BLaER1 treated with 17β-estradiol and CSF1 and Interleukin-3, amounts not matched to agents 10 nM and 100 nM (cell line): Measurements from ENCODE around the gene CDK11B.
"Not testable (repeated sequence)": the region's sequence is repeated elsewhere in the genome, so short reads cannot be mapped to it uniquely, and the experiment has no call there.

ENCODE experiments used
- H3K27ac ChIP-seq, 11 experiments: shearing (Covaris generic); formaldehyde crosslinking; 2 replicates each; pipeline ENCODE4 v1.8.1; 2022
- H3K27me3 ChIP-seq, 11 experiments: shearing (Covaris generic); formaldehyde crosslinking; 2 replicates each; pipeline ENCODE4 v1.8.1; 2022
- H3K36me3 ChIP-seq, 11 experiments: shearing (Covaris generic); formaldehyde crosslinking; 2 replicates each; pipeline ENCODE4 v1.8.1; 2022
- H3K4me1 ChIP-seq, 10 experiments: shearing (Covaris generic); formaldehyde crosslinking; 2 replicates each; pipeline ENCODE4 v1.8.1; 2022
- H3K4me2 ChIP-seq, 11 experiments: shearing (Covaris generic); formaldehyde crosslinking; 2 replicates each; pipeline ENCODE4 v1.8.1; 2022
- H3K4me3 ChIP-seq, 10 experiments: shearing (Covaris generic); formaldehyde crosslinking; 2 replicates each; pipeline ENCODE4 v1.8.1; 2022
- H3K9ac ChIP-seq, 11 experiments: shearing (Covaris generic); formaldehyde crosslinking; 2 replicates each; pipeline ENCODE4 v1.8.1; 2022
- H3K9me3 ChIP-seq, 11 experiments: shearing (Covaris generic); formaldehyde crosslinking; replicated peaks in 1 of 11; 2 replicates each; pipeline ENCODE4 v1.8.1; 2022
- H4K20me1 ChIP-seq, 11 experiments: shearing (Covaris generic); formaldehyde crosslinking; 2 replicates each; pipeline ENCODE4 v1.8.1; 2022
- Cebpa-rat ChIP-seq, 11 experiments: shearing (Covaris generic); IDR thresholded peaks; 2 replicates each; pipeline ENCODE4 v1.8.1; 2022

The CDK11B gene

GRCh38 chr1:1671365-1672119, 12.7 kb upstream of the CDK11B start:
- no peak overlapping the region for H3K4me2 ChIP-seq
- H3K4me1 ChIP-seq = peaks cover 0 to 37% (median 15%) of the 10 kb centered on the region in 10 experiments; a peak in 15 of 20 replicates
- no peak for TF ChIP-seq Cebpa-rat (IDR thresholded peaks at IDR 0.05)
- peaks cover 41 to 66% (median 53%) of the 10 kb centered on the region in 11 experiments for H3K36me3 ChIP-seq
- no peak overlapping the region; a peak in 1 of 22 replicates for H3K9ac ChIP-seq
- H3K27ac ChIP-seq = no peak overlapping the region
- H3K27me3 ChIP-seq = no peaks in the 10 kb centered on the region
- no peak overlapping the region for H3K4me3 ChIP-seq
- no peaks in the 10 kb centered on the region for H3K9me3 ChIP-seq
- H4K20me1 ChIP-seq = peaks cover 0 to 15% (median 0%) of the 10 kb centered on the region in 11 experiments; a peak in 6 of 22 replicates

- Histone ChIP-seq H3K4me2 (no peak overlapping the region), H3K27ac (peak overlapping the region in 1 of 11 experiments; percentile 53; a peak in 1 of 22 replicates), H3K9me3 (no peaks in the 10 kb centered on the region), H4K20me1 (peaks cover 0 to 15% (median 0%) of the 10 kb centered on the region in 11 experiments; a peak in 6 of 22 replicates), H3K36me3 (peaks cover 48 to 73% (median 60%) of the 10 kb centered on the region in 11 experiments), H3K9ac (peak overlapping the region in 1 of 11 experiments; percentile 16; a peak in 2 of 22 replicates), H3K4me3 (no peak overlapping the region), H3K27me3 (no peaks in the 10 kb centered on the region), H3K4me1 (peaks cover 0 to 37% (median 15%) of the 10 kb centered on the region in 10 experiments; a peak in 15 of 20 replicates)
- TF ChIP-seq Cebpa-rat (IDR thresholded peaks at IDR 0.05) = no peak
Observed at GRCh38 chr1:1670866-1671265, 12.1 kb upstream of the CDK11B start.

DNA sequence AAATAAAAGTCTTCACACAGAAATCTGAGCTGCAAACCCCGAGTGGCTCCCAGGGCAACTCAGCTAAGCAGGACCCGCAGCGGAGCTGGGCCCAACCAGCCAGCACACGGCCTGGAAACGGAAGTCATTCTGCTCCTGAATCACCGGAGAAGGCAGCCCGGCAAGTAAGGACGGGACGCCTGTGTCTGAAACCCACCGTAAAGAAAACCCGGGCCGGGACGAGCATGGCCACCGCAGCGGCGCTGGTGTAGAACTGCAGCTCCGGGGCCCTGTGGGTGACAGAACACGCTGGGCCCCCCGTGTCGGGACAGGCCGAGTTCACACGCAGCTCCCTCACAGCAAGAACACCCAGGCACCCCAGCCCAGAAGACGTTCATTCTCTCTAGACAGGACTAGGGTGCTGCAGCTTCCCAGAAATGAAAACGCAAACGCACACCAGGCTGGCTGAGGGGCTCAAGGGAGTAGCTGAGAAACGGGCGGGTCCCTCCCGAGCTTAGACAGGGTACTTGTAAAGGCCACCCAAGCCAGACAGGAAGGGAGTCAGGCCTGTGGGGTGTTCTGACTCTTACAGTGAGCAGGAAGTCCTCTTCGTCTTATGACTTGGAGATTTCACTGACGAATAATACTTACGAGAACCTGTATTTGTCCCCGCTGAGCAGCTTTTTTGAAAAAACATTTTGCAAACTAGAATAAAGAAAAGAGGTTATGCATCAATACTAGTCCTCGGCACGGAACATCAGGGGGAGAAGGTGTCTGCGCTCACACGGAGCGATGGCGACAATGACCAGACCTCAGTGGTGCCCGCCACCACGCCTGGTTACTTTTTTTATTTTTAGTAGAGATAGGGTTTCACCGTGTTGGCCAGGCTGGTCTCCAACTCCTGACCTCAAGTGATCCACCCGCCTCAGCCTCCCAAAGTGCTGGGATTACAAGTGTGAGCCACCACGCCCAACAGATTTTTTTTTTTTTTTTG, 10.9 kb upstream of the CDK11B start:
- H3K36me3 ChIP-seq = peaks cover 59 to 84% (median 71%) of the 10 kb centered on the region in 11 experiments
- H3K27me3 ChIP-seq = no peaks in the 10 kb centered on the region
- H3K9me3 ChIP-seq = no peaks in the 10 kb centered on the region
- no peak overlapping the region for H3K4me3 ChIP-seq
- H3K4me2 ChIP-seq = peak overlapping the region in 2 of 11 experiments; percentile 2 to 4; a peak in 2 of 22 replicates
- H4K20me1 ChIP-seq = peaks cover 0 to 20% (median 0%) of the 10 kb centered on the region in 11 experiments; a peak in 6 of 22 replicates
- peak overlapping the region in 4 of 11 experiments; percentile 1 to 31 (median 24); a peak in 4 of 22 replicates for H3K9ac ChIP-seq
- peaks cover 0 to 34% (median 12%) of the 10 kb centered on the region in 10 experiments; a peak in 15 of 20 replicates for H3K4me1 ChIP-seq
- no peak for TF ChIP-seq Cebpa-rat (IDR thresholded peaks at IDR 0.05)
- H3K27ac ChIP-seq = peak overlapping the region in 2 of 11 experiments; percentile 53 to 57; a peak in 6 of 22 replicates

- Histone ChIP-seq H3K27ac (no peak overlapping the region), H3K9me3 (no peaks in the 10 kb centered on the region), H3K36me3 (peaks cover 47 to 65% (median 55%) of the 10 kb centered on the region in 11 experiments), H3K27me3 (no peaks in the 10 kb centered on the region), H3K4me2 (no peak overlapping the region), H3K9ac (no peak overlapping the region), H3K4me3 (no peak overlapping the region), H3K4me1 (peaks cover 0 to 19% (median 0%) of the 10 kb centered on the region in 10 experiments; a peak in 3 of 20 replicates), H4K20me1 (peaks cover 0 to 20% (median 0%) of the 10 kb centered on the region in 11 experiments; a peak in 3 of 22 replicates)
- no peak for TF ChIP-seq Cebpa-rat (IDR thresholded peaks at IDR 0.05)
Observed at GRCh38 chr1:1666526-1666925, 7.7 kb upstream of the CDK11B start.

DNA sequence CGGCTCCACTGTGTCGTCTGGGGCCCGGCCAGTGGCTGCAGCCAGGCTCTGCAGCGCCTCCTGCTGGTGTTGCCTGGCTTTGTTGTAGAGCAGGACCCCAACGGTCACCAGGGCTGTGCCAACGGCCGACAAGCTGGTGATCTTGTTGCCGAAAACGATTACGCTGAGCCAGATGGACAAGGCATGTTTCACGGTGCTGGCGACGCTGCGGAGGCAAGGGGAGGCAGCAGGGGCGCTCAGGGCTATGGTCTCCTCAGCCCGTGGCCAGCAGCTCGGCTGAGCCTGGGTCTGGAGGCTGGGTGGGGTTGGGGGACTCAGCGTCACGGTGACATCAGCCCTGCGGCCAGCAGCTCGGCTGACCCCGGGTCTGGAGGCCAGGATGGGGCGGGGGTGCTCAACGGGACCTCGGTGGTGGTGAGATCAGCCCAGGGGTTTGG, 7.0 kb upstream of the CDK11B start:
- Histone ChIP-seq H4K20me1 (peaks cover 0 to 20% (median 0%) of the 10 kb centered on the region in 11 experiments; a peak in 2 of 22 replicates), H3K9me3 (no peaks in the 10 kb centered on the region), H3K27ac (no peak overlapping the region), H3K4me2 (no peak overlapping the region), H3K4me1 (peaks cover 0 to 19% (median 0%) of the 10 kb centered on the region in 10 experiments; a peak in 3 of 20 replicates), H3K4me3 (no peak overlapping the region), H3K36me3 (peaks cover 40 to 58% (median 48%) of the 10 kb centered on the region in 11 experiments), H3K9ac (no peak overlapping the region), H3K27me3 (no peaks in the 10 kb centered on the region)
- TF ChIP-seq Cebpa-rat (IDR thresholded peaks at IDR 0.05) = no peak

DNA sequence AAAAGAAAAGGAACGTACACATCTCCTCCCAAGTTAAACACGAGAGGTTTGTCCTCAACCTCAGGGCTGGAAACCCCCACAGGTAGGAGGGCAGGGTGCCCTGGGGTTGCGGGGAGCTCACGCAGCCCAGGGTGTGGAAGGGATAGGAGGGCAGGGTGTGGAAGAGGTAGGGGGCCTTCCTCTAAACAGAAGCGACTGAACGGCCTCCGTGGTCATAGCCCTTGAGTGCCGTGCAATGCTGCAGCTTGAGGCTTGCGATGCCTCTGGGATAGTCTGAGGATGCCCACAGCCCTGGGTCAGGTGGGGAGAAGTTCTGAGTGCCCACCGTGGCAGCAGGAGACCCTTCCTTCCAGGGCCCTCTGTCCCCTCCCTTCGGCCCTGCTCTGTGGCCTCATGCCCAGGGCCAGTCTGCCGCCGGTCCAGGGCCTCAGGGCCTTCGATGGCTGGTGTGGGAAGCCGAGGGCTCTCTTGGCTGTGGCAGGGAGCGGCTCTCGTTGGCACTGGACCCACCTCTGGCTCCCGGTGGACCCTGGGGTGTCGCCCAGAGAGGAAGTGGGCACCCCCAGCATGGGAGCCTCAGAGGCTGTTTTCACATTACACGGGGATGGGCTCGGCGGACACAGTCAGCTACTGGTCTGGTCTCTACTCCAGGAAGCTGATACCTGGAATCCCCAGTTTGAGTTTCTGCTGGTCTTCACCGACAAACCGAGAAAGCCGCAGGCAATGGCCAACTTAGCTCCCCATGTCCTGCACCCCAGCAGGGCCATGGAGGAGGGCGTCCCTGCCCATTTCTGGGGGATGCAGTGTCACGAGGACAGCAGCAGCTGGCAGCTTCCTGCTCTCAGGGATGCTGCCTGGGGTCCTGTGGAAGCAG, 6.4 kb upstream of the CDK11B start:
- no peak overlapping the region for H3K27ac ChIP-seq
- H4K20me1 ChIP-seq = peaks cover 0 to 20% (median 0%) of the 10 kb centered on the region in 11 experiments; a peak in 2 of 22 replicates
- no peaks in the 10 kb centered on the region for H3K9me3 ChIP-seq
- no peak overlapping the region for H3K4me2 ChIP-seq
- H3K4me1 ChIP-seq = peaks cover 0 to 13% (median 0%) of the 10 kb centered on the region in 10 experiments; a peak in 4 of 20 replicates
- H3K4me3 ChIP-seq = no peak overlapping the region
- H3K9ac ChIP-seq = peak overlapping the region in 1 of 11 experiments; percentile 13; a peak in 2 of 22 replicates
- H3K27me3 ChIP-seq = no peaks in the 10 kb centered on the region
- no peak for TF ChIP-seq Cebpa-rat (IDR thresholded peaks at IDR 0.05)
- H3K36me3 ChIP-seq = peaks cover 36 to 52% (median 44%) of the 10 kb centered on the region in 11 experiments

DNA sequence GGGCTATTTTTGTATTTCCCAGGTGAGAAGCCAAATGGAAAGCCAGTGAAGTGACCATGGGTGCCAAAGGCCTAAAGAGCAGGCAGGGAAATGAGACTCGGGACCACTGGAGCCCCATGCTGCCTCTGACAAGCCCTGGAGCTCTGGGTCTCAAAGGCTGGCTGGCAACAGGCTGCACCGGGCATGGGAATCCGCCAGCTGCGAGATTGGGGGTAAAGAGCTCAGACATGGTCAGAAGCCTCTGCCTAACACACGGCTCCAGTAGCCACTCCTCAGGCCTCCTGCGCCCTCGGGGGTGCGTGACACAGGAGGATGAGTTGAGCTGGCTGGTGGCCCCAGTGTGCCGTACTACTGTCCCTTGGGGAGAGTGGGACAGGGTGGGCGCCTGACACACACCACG, 5.5 kb upstream of the CDK11B start:
- Histone ChIP-seq H3K36me3 (peaks cover 27 to 43% (median 36%) of the 10 kb centered on the region in 11 experiments), H4K20me1 (peaks cover 0 to 14% (median 0%) of the 10 kb centered on the region in 11 experiments; a peak in 2 of 22 replicates), H3K4me1 (peaks cover 0 to 10% (median 0%) of the 10 kb centered on the region in 10 experiments; a peak in 4 of 20 replicates)
- H3K4me2 ChIP-seq, H3K27me3 ChIP-seq, H3K4me3 ChIP-seq, H3K27ac ChIP-seq, H3K9me3 ChIP-seq, H3K9ac ChIP-seq: not testable (repeated sequence)

- Histone ChIP-seq H4K20me1 (peaks cover 0 to 13% (median 0%) of the 10 kb centered on the region in 11 experiments; a peak in 2 of 22 replicates), H3K36me3 (peaks cover 19 to 31% (median 25%) of the 10 kb centered on the region in 11 experiments), H3K27ac (peak overlapping the region in 3 of 11 experiments; percentile 37 to 55 (median 40); a peak in 3 of 22 replicates)
- H3K4me3 ChIP-seq, H3K9me3 ChIP-seq, H3K4me1 ChIP-seq, H3K27me3 ChIP-seq, H3K4me2 ChIP-seq, H3K9ac ChIP-seq: not testable (repeated sequence)
Observed at GRCh38 chr1:1662830-1663560, 4.2 kb upstream of the CDK11B start.

- H3K9me3 ChIP-seq, H3K27ac ChIP-seq, H3K4me2 ChIP-seq, H3K27me3 ChIP-seq, H3K9ac ChIP-seq, H3K4me1 ChIP-seq, H3K4me3 ChIP-seq: not testable (repeated sequence)
- Histone ChIP-seq H4K20me1 (peaks cover 0 to 13% (median 0%) of the 10 kb centered on the region in 11 experiments; a peak in 2 of 22 replicates), H3K36me3 (peaks cover 19 to 26% (median 22%) of the 10 kb centered on the region in 11 experiments)
Observed at GRCh38 chr1:1662392-1662791, 3.6 kb upstream of the CDK11B start.

DNA sequence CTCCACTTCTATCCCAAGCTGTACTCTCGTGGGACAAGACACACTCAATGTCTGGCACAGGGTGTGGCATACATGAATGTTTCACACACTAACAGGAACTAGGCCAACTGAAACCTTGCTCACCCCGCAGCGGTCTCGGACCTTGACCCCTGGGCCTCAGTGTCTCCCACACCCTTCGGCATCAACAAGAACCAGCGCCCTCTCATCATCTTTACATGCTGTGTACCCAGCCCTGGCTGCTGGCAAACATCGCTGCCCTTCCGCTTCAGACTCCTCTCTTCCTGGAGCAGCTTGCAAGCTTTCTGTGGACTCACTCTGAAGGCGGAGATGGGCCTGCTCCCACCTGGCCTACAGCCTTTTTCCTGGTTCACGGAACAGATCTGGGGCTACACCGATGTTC, 10.5 kb downstream of the CDK11B start:
- not testable (repeated sequence) for H3K4me2 ChIP-seq, H3K9ac ChIP-seq, H3K4me3 ChIP-seq, H3K27me3 ChIP-seq, H3K27ac ChIP-seq, H3K4me1 ChIP-seq, H3K9me3 ChIP-seq
- Histone ChIP-seq H4K20me1 (peaks cover 0 to 12% (median 0%) of the 10 kb centered on the region in 11 experiments; a peak in 2 of 22 replicates), H3K36me3 (peaks cover 67 to 79% (median 71%) of the 10 kb centered on the region in 11 experiments)
